Fibroblast of lung (primary cell): ENCODE data around the gene PSME4. TPM values are rescaled to one million over a fixed set of nuclear protein-coding genes. Genes with fewer than 3 reads are reported as not detected.

Experiments
- DNase-seq, 2 donors: peaks; one replicate each; pipeline versions ENCODE4 v3.0.0 to v3.0.0-alpha.2; 2010; ENCODE audit warnings: low read depth in 2 of 2
- H2AFZ ChIP-seq: 2 replicates; pipeline ENCODE4 v1.5.1; 2012; ENCODE audit warnings: low read length, control low read depth, inconsistent platforms
- H3K27ac ChIP-seq: 2 replicates; pipeline ENCODE4 v1.5.1; 2011; ENCODE audit warnings: low read length, control low read depth; ENCODE audit not compliant: insufficient read depth
- H3K27me3 ChIP-seq: 2 replicates; pipeline ENCODE4 v1.5.1; 2011; ENCODE audit warnings: mild to moderate bottlenecking, low read length; ENCODE audit not compliant: control insufficient read depth, insufficient read depth
- H3K36me3 ChIP-seq: 2 replicates; pipeline ENCODE4 v1.5.1; 2011; ENCODE audit warnings: low read length; ENCODE audit not compliant: control insufficient read depth, insufficient read depth
- H3K4me1 ChIP-seq: 2 replicates; pipeline ENCODE4 v1.5.1; 2011; ENCODE audit warnings: low read length; ENCODE audit not compliant: control insufficient read depth, insufficient read depth; ENCODE audit errors: extremely low read depth
- H3K4me2 ChIP-seq: 2 replicates; pipeline ENCODE4 v1.5.1; 2011; ENCODE audit warnings: low read length, control low read depth; ENCODE audit not compliant: insufficient read depth; ENCODE audit errors: extremely low read depth
- H3K4me3 ChIP-seq, 4 experiments: fragments of 200-600 bp in 1 of 4; sonication (generic) in 1 of 4; replicated peaks in 1 of 4; 2 replicates each; pipeline ENCODE4 v1.5.1; 2011 to 2016; ENCODE audit warnings: low read length in 4 of 4, low read depth in 3 of 4, mild to moderate bottlenecking in 3 of 4, control low read depth in 2 of 4, inconsistent platforms in 1 of 4, mixed read lengths in 1 of 4; ENCODE audit not compliant: insufficient read depth in 1 of 4; ENCODE audit errors: control extremely low read depth in 1 of 4
- H3K79me2 ChIP-seq: 2 replicates; pipeline ENCODE4 v1.5.1; 2012; ENCODE audit warnings: mild to moderate bottlenecking, low read length, inconsistent platforms; ENCODE audit not compliant: control insufficient read depth, insufficient read depth
- H3K9ac ChIP-seq: 2 replicates; pipeline ENCODE4 v1.5.1; 2011; ENCODE audit warnings: mild to moderate bottlenecking, low read length, control low read depth; ENCODE audit not compliant: insufficient read depth
- H3K9me3 ChIP-seq: 2 replicates; pipeline ENCODE4 v1.5.1; 2012; ENCODE audit warnings: low read depth, low read length; ENCODE audit not compliant: control insufficient read depth, insufficient read depth
- H4K20me1 ChIP-seq: 2 replicates; pipeline ENCODE4 v1.5.1; 2011; ENCODE audit warnings: low read length; ENCODE audit not compliant: control insufficient read depth, insufficient read depth; ENCODE audit errors: extremely low read depth
- CTCF ChIP-seq, 2 donors: IDR thresholded peaks in 1 of 2; conservative IDR thresholded peaks in 1 of 2; 1 replicate in 1 of 2; 2 replicates in 1 of 2; pipeline ENCODE4 v1.5.1; 2011 to 2012; ENCODE audit warnings: low read length in 2 of 2, control low read depth in 1 of 2, inconsistent platforms in 1 of 2, low read depth in 1 of 2, mild to moderate bottlenecking in 1 of 2
- EZH2 ChIP-seq: IDR thresholded peaks from 2 replicates; pipeline ENCODE4 v1.5.1; 2012; ENCODE audit warnings: low read length, control low read depth, mild to moderate bottlenecking; ENCODE audit errors: missing control alignments
- polyA plus RNA-seq, 2 donors: library from polyadenylated mRNA; depleted of rRNA in 1 of 2; stranded (reverse) in 1 of 2; unstranded in 1 of 2; fragments of >200 nt; gene quantifications; 2 replicates each; pipeline ENCODE4 v1.2.1, GENCODE V29; 2011 to 2012; ENCODE audit warnings: missing spikeins in 1 of 2
- total RNA-seq: library from RNA; depleted of rRNA; stranded (reverse); fragments of >200 nt; gene quantifications from 2 replicates; pipeline ENCODE4 v1.2.1, GENCODE V29; 2014

The PSME4 gene
- total and polyA plus RNA-seq, 2 donors (not counting 1 experiment from before 2014, with no cell fraction given) = 26.8 to 34.6 TPM

- Histone ChIP-seq H3K36me3 (peaks cover 11% of the 10 kb centered on the region), H2AFZ (no peak overlapping the region), H3K79me2 (no peaks in the 10 kb centered on the region), H3K27ac (no peak overlapping the region), H3K4me1 (no peaks in the 10 kb centered on the region), H3K9me3 (no peaks in the 10 kb centered on the region), H3K27me3 (no peaks in the 10 kb centered on the region), H4K20me1 (no peaks in the 10 kb centered on the region), H3K4me3 (no peak overlapping the region), H3K4me2 (no peak overlapping the region), H3K9ac (no peak overlapping the region)
- no peak for DNase-seq
- TF ChIP-seq CTCF (conservative IDR thresholded peaks at IDR 0.05 in 1 of 2, IDR thresholded peaks at IDR 0.05 in 1 of 2; ENCODE audit: low read depth in 1 of 2, low read length in 2 of 2) (no peak), EZH2 (no peak)
Observed at GRCh38 chr2:53903011-53903410, 67.8 kb downstream of the PSME4 start.

GRCh38 chr2:53901192-53901591 is 69.6 kb downstream of the PSME4 start:
- H3K9ac ChIP-seq = no peak overlapping the region
- TF ChIP-seq EZH2 (no peak), CTCF (conservative IDR thresholded peaks at IDR 0.05 in 1 of 2, IDR thresholded peaks at IDR 0.05 in 1 of 2; ENCODE audit: low read depth in 1 of 2, low read length in 2 of 2) (no peak)
- no peaks in the 10 kb centered on the region for H3K4me1 ChIP-seq
- no peak overlapping the region for H3K27ac ChIP-seq
- no peaks in the 10 kb centered on the region for H3K27me3 ChIP-seq
- no peaks in the 10 kb centered on the region for H3K9me3 ChIP-seq
- DNase-seq = no peak
- H4K20me1 ChIP-seq = no peaks in the 10 kb centered on the region
- H2AFZ ChIP-seq = no peak overlapping the region
- peaks cover 11% of the 10 kb centered on the region for H3K36me3 ChIP-seq
- no peak overlapping the region for H3K4me2 ChIP-seq
- H3K79me2 ChIP-seq = no peaks in the 10 kb centered on the region
- no peak overlapping the region for H3K4me3 ChIP-seq

GRCh38 chr2:53896864-53897263 is 73.9 kb downstream of the PSME4 start:
- TF ChIP-seq CTCF (conservative IDR thresholded peaks at IDR 0.05 in 1 of 2, IDR thresholded peaks at IDR 0.05 in 1 of 2; ENCODE audit: low read depth in 1 of 2, low read length in 2 of 2) = no peak
- no peak for TF ChIP-seq EZH2
- peak; percentile 63 to 66 for DNase-seq
- Histone ChIP-seq H3K79me2 (no peaks in the 10 kb centered on the region), H3K4me2 (no peak overlapping the region), H3K36me3 (peaks cover 15% of the 10 kb centered on the region), H3K27me3 (no peaks in the 10 kb centered on the region), H3K9me3 (no peaks in the 10 kb centered on the region), H3K9ac (no peak overlapping the region), H4K20me1 (no peaks in the 10 kb centered on the region), H3K4me3 (no peak overlapping the region), H3K4me1 (no peaks in the 10 kb centered on the region), H3K27ac (no peak overlapping the region), H2AFZ (no peak overlapping the region)
